Prostate gland (tissue), 2 donors: ENCODE measurements around the gene FAM162A.

Source experiments
- CTCF ChIP-seq, 4 experiments: fragments of 200-600 bp in 2 of 4; fragments of 450-650 bp in 2 of 4; sonication (generic) in 2 of 4; IDR thresholded peaks; 1 replicate in 3 of 4; 2 replicates in 1 of 4; pipeline ENCODE4 v1.5.1; 2016 to 2019; ENCODE audit warnings: antibody characterized with exemption in 4 of 4, mild to moderate bottlenecking in 2 of 4, moderate library complexity in 2 of 4
- POLR2A ChIP-seq: fragments of 450-650 bp; IDR thresholded peaks from one replicate; pipeline ENCODE4 v1.6.1; 2016; ENCODE audit warnings: antibody characterized with exemption, mild to moderate bottlenecking

- no peak for TF ChIP-seq CTCF (IDR thresholded peaks at IDR 0.05)
- TF ChIP-seq POLR2A = no peak
Measured at GRCh38 chr3:122406198-122406597, 22.2 kb downstream of the FAM162A start.
